H9 (cell line): ENCODE data around the gene SLC12A8. TPM values are rescaled to one million over a fixed set of nuclear protein-coding genes. Genes with fewer than 3 reads are reported as not detected.

Source experiments
- DNase-seq: peaks from one replicate; pipeline ENCODE4 v3.0.0-alpha.2; 2017
- H2AFZ ChIP-seq: one replicate; pipeline ENCODE4 v1.6.1; 2013; ENCODE audit warnings: mild to moderate bottlenecking, low read length, control low read depth, moderate library complexity
- H2AK5ac ChIP-seq: 2 replicates; pipeline ENCODE4 v1.6.1; 2013; ENCODE audit warnings: low read length, control low read depth, mixed read lengths; ENCODE audit not compliant: insufficient read length
- H2BK120ac ChIP-seq: one replicate; pipeline ENCODE4 v1.6.1; 2013; ENCODE audit warnings: low read depth, mild to moderate bottlenecking, low read length, control low read depth, inconsistent platforms; ENCODE audit not compliant: poor library complexity, severe bottlenecking
- H2BK12ac ChIP-seq: 2 replicates; pipeline ENCODE4 v1.6.1; 2013; ENCODE audit warnings: low read length, control low read depth, mixed read lengths, low read depth; ENCODE audit not compliant: insufficient read length
- H2BK15ac ChIP-seq: 2 replicates; pipeline ENCODE4 v1.6.1; 2013; ENCODE audit warnings: low read depth, low read length, control low read depth
- H2BK20ac ChIP-seq: one replicate; pipeline ENCODE4 v1.6.1; 2013; ENCODE audit warnings: low read depth, mild to moderate bottlenecking, low read length, control low read depth, inconsistent platforms; ENCODE audit not compliant: poor library complexity, severe bottlenecking
- H2BK5ac ChIP-seq: 2 replicates; pipeline ENCODE4 v1.6.1; 2013; ENCODE audit warnings: low read length, control low read depth, mixed read lengths; ENCODE audit not compliant: insufficient read length
- H3K14ac ChIP-seq: 2 replicates; pipeline ENCODE4 v1.6.1; 2013; ENCODE audit warnings: low read length, control low read depth; ENCODE audit not compliant: insufficient read depth
- H3K18ac ChIP-seq: 2 replicates; pipeline ENCODE4 v1.6.1; 2013; ENCODE audit warnings: low read depth, mild to moderate bottlenecking, mixed read lengths, low read length, control low read depth; ENCODE audit not compliant: insufficient read length
- H3K23ac ChIP-seq: 2 replicates; pipeline ENCODE4 v1.6.1; 2013; ENCODE audit warnings: low read length, control low read depth, mixed read lengths, low read depth; ENCODE audit not compliant: insufficient read length
- H3K23me2 ChIP-seq: 2 replicates; pipeline ENCODE4 v1.6.1; 2013; ENCODE audit warnings: low read depth, mild to moderate bottlenecking, mixed read lengths, low read length, control low read depth; ENCODE audit not compliant: insufficient read length, poor library complexity, severe bottlenecking
- H3K27ac ChIP-seq: 2 replicates; pipeline ENCODE4 v1.5.1; 2013; ENCODE audit warnings: low read length, control low read depth, mixed read lengths, low read depth; ENCODE audit not compliant: insufficient read length
- H3K27me3 ChIP-seq: 2 replicates; pipeline ENCODE4 v1.6.1; 2013; ENCODE audit warnings: low read length, control low read depth, inconsistent platforms; ENCODE audit not compliant: insufficient read depth
- H3K4ac ChIP-seq: 2 replicates; pipeline ENCODE4 v1.6.1; 2013; ENCODE audit warnings: low read depth, mild to moderate bottlenecking, control low read depth, inconsistent platforms, low read length, moderate library complexity
- H3K4me1 ChIP-seq: 2 replicates; pipeline ENCODE4 v1.6.1; 2013; ENCODE audit warnings: low read length, control low read depth, inconsistent platforms; ENCODE audit not compliant: insufficient read depth
- H3K4me2 ChIP-seq: 2 replicates; pipeline ENCODE4 v1.6.1; 2013; ENCODE audit warnings: low read length, control low read depth, mixed read lengths; ENCODE audit not compliant: insufficient read length, insufficient read depth
- H3K56ac ChIP-seq: 2 replicates; pipeline ENCODE4 v1.6.1; 2013; ENCODE audit warnings: low read depth, mild to moderate bottlenecking, mixed read lengths, low read length, control low read depth; ENCODE audit not compliant: insufficient read length
- H3K79me1 ChIP-seq: 2 replicates; pipeline ENCODE4 v1.6.1; 2013; ENCODE audit warnings: low read depth, mild to moderate bottlenecking, moderate library complexity, low read length, control low read depth, inconsistent platforms; ENCODE audit not compliant: insufficient read depth, poor library complexity, severe bottlenecking
- H3K79me2 ChIP-seq: 2 replicates; pipeline ENCODE4 v1.6.1; 2013; ENCODE audit warnings: low read length, control low read depth, inconsistent platforms; ENCODE audit not compliant: insufficient read depth
- H3K9ac ChIP-seq: 2 replicates; pipeline ENCODE4 v1.6.1; 2013; ENCODE audit warnings: low read length, control low read depth, mixed read lengths; ENCODE audit not compliant: insufficient read length; ENCODE audit errors: extremely low read depth
- H3K9me3 ChIP-seq: one replicate; pipeline ENCODE4 v1.6.1; 2013; ENCODE audit warnings: low read depth, low read length, inconsistent platforms; ENCODE audit not compliant: control insufficient read depth
- H3T11ph ChIP-seq: one replicate; pipeline ENCODE4 v1.6.1; 2013; ENCODE audit warnings: mild to moderate bottlenecking, low read length, control low read depth, inconsistent platforms
- H4K20me1 ChIP-seq: one replicate; pipeline ENCODE4 v1.6.1; 2013; ENCODE audit not compliant: control insufficient read depth, insufficient read length, insufficient read depth
- H4K5ac ChIP-seq: 2 replicates; pipeline ENCODE4 v1.6.1; 2013; ENCODE audit warnings: low read depth, mild to moderate bottlenecking, mixed read lengths, low read length, control low read depth; ENCODE audit not compliant: insufficient read length
- H4K8ac ChIP-seq: replicated peaks from 2 replicates; pipeline ENCODE4 v1.6.1; 2013; ENCODE audit warnings: low read length, control low read depth, mixed read lengths, low read depth; ENCODE audit not compliant: insufficient read length
- H4K91ac ChIP-seq: 2 replicates; pipeline ENCODE4 v1.6.1; 2013; ENCODE audit warnings: low read depth, mild to moderate bottlenecking, moderate library complexity, mixed read lengths, low read length, control low read depth; ENCODE audit not compliant: insufficient read length
- H3K27ac Mint-ChIP-seq, 3 experiments: 2 replicates in 2 of 3; 3 replicates in 1 of 3; pipeline ENCODE4 v1.8.0; 2020 to 2021; ENCODE audit warnings: mixed read lengths in 3 of 3, mild to moderate bottlenecking in 1 of 3, moderate library complexity in 1 of 3
- H3K27me3 Mint-ChIP-seq: 2 replicates; pipeline ENCODE4 v1.8.0; 2021; ENCODE audit warnings: low read depth, mild to moderate bottlenecking, moderate library complexity, mixed read lengths
- H3K36me3 Mint-ChIP-seq, 3 experiments: 2 replicates in 2 of 3; 3 replicates in 1 of 3; pipeline ENCODE4 v1.8.0; 2020 to 2021; ENCODE audit warnings: low read depth in 3 of 3, mixed read lengths in 3 of 3; ENCODE audit not compliant: insufficient read depth in 1 of 3
- H3K4me1 Mint-ChIP-seq, 2 experiments: 2 replicates each; pipeline ENCODE4 v1.8.0; 2020; ENCODE audit warnings: mixed read lengths in 2 of 2
- H3K4me3 Mint-ChIP-seq, 2 experiments: 2 replicates in 1 of 2; 3 replicates in 1 of 2; pipeline ENCODE4 v1.8.0; 2020 to 2021; ENCODE audit warnings: mild to moderate bottlenecking in 2 of 2, mixed read lengths in 2 of 2, moderate library complexity in 1 of 2
- H3K9me3 Mint-ChIP-seq, 2 experiments: 2 replicates in 1 of 2; 3 replicates in 1 of 2; pipeline ENCODE4 v1.8.0; 2020; ENCODE audit warnings: mild to moderate bottlenecking in 2 of 2, mixed read lengths in 2 of 2, moderate library complexity in 1 of 2
- WGBS: extraction: QIAGEN DNeasy Blood & Tissue Kit; methylation state at CpG from one replicate; pipeline ENCODE4 v1.1.7; 2013; ENCODE audit warnings: missing lambda C conversion rate, low lambda C conversion rate, mixed read lengths; ENCODE audit not compliant: insufficient read length; ENCODE audit errors: extremely low coverage; 5-methylcytosine and 5-hydroxymethylcytosine counted together
- total RNA-seq: library from RNA; stranded (reverse); gene quantifications from 2 replicates; pipeline ENCODE4 v1.2.1, GENCODE V29; 2021
- TF ChIP-seq, protein P1 (sequence below): fragments of 200-600 bp; sonication (generic); conservative IDR thresholded peaks from 3 replicates; pipeline ENCODE4 v1.8.0; 2021; ENCODE audit warnings: antibody characterized with exemption, mild to moderate bottlenecking

Gene SLC12A8
- total RNA-seq, 1 experiment from 2014 or later: 8.2 TPM

DNA sequence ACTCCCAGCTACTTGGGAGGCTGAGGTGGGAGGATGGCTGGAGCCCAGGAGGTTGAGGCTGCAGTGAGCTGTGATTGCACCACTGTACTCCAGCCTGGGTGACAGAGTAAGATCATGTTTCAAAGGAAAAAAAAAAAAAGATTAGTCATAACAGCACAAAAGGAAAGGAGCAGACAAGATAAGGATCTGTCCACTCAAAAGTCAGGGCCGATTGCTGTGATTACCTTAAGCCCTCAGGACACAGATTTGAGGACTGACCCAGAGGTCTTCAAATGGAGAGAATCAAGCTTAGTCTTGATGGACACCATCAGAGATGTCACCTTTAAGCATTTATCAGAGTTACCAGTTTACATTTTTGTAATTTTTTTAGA is 132.9 kb downstream of the SLC12A8 start:
- Histone ChIP-seq H3K27ac (no peak overlapping the region), H3T11ph (no peak overlapping the region), H4K91ac (no peak overlapping the region), H3K14ac (no peak overlapping the region), H3K18ac (no peak overlapping the region), H3K9me3 (no peaks in the 10 kb centered on the region), H3K79me1 (no peaks in the 10 kb centered on the region), H2BK12ac (no peak overlapping the region), H2BK120ac (no peak overlapping the region), H2BK15ac (no peak overlapping the region), H2AFZ (no peak overlapping the region), H2BK20ac (no peak overlapping the region), H3K9ac (no peak overlapping the region), H3K27me3 (no peaks in the 10 kb centered on the region), H3K56ac (no peak overlapping the region), H3K79me2 (no peaks in the 10 kb centered on the region), H3K23ac (no peak overlapping the region), H4K5ac (no peak overlapping the region), H3K4ac (no peak overlapping the region), H4K20me1 (no peaks in the 10 kb centered on the region), H3K23me2 (no peaks in the 10 kb centered on the region), H2BK5ac (no peak overlapping the region), H3K4me2 (no peak overlapping the region), H2AK5ac (no peak overlapping the region), H4K8ac (no peak overlapping the region), H3K4me1 (no peaks in the 10 kb centered on the region; the same call in 1 of the 2 replicates)
- Mint-ChIP-seq H3K27me3 (no peaks in the 10 kb centered on the region), H3K4me3 (no peak overlapping the region), H3K36me3 (peaks cover 2 to 8% (median 8%) of the 10 kb centered on the region in 3 experiments; a peak in 5 of 7 replicates), H3K4me1 (peaks cover 19 to 24% of the 10 kb centered on the region in 2 experiments), H3K9me3 (no peaks in the 10 kb centered on the region), H3K27ac (no peak overlapping the region)
- no CpG with 5 or more reads among the region's 1 CpG for WGBS
- no peak for DNase-seq
- TF ChIP-seq, protein P1, sequence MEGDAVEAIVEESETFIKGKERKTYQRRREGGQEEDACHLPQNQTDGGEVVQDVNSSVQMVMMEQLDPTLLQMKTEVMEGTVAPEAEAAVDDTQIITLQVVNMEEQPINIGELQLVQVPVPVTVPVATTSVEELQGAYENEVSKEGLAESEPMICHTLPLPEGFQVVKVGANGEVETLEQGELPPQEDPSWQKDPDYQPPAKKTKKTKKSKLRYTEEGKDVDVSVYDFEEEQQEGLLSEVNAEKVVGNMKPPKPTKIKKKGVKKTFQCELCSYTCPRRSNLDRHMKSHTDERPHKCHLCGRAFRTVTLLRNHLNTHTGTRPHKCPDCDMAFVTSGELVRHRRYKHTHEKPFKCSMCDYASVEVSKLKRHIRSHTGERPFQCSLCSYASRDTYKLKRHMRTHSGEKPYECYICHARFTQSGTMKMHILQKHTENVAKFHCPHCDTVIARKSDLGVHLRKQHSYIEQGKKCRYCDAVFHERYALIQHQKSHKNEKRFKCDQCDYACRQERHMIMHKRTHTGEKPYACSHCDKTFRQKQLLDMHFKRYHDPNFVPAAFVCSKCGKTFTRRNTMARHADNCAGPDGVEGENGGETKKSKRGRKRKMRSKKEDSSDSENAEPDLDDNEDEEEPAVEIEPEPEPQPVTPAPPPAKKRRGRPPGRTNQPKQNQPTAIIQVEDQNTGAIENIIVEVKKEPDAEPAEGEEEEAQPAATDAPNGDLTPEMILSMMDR: no peak
